Measurements from ENCODE around the gene TGIF2. TPM values are rescaled to one million over a fixed set of nuclear protein-coding genes. Genes with fewer than 3 reads are reported as not detected.

Gene TGIF2
- total and polyA plus RNA-seq, 2 donors (not counting 3 experiments of a cell fraction or from before 2014, with no cell fraction given) = 18.9 to 21.0 TPM

DNA sequence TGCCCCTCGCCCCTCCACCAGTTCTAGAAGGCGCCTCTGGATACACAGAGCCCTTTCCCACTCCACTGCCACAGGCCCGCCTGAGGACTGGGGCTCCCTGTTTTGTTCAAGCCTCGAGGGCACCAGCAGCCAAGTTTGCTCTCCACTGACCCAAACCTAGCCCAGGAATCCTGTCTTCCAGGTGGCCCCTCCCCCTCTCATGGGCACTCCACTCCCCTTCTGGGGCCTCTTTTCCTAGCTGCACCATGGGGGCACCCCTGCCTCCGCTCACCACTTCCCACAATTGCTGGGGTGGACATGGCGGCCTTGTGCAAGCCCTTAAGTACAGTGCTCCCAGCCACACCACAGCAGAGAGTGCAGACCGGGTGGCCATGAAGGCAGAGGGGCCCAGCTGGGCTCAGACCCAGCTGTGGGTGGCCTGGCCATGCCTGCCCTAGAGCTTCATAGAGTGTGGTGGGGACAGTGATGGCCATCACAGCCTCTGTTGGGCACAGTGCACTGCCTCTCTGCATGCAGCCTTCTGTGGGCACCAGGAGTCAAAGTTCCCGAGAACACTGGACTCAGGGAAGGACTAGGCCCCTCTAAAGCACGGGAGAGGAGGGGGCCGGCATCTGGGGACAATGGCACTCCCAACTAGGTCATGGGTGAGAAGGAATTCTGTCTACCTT is 30.7 kb upstream of the TGIF2 start:
- no peak overlapping the region for H3K9ac ChIP-seq (replicated peaks; ENCODE audit: extremely low read depth, insufficient read depth, low read length)
- no peak overlapping the region for H2AFZ ChIP-seq (ENCODE audit: low read depth, low read length)
- DNase-seq (ENCODE audit: low read depth, low spot score) (no peak), FAIRE-seq (no peak)
- intact Hi-C loops (cut with micrococcal nuclease) (loop anchor here (1.0 to 5.0 kb wide), 2 partner anchors 63 to 80 kb away; partner anchors contain the start of gene RAB5IF), dilution Hi-C loops (cut with MboI; ENCODE audit: extremely low pct_ligation_motif_present, low sequenced_read_pairs) (no loop called here)
- POLR2A ChIA-PET = interaction anchor here (0.9 kb wide), 1 partner anchor 11 kb away, joined by 3 read pairs; no protein-coding TSS in a partner anchor
- CTCF ChIA-PET = interaction anchor here (0.6 to 1.6 kb wide), 6 partner anchors 9 to 468 kb away, joined by 3 to 8 read pairs (median 4); partner anchors contain the start of gene RAB5IF
- H3K9me3 ChIP-seq (replicated peaks; ENCODE audit: control insufficient read depth, insufficient read depth, low read length) = no peaks in the 10 kb centered on the region
- no peak overlapping the region for H3K4me3 ChIP-seq (replicated peaks in 1 of 3; ENCODE audit: insufficient read depth in 1 of 3, low read depth in 1 of 3, low read length in 3 of 3)
- TF ChIP-seq JUN (IDR thresholded peaks at IDR 0.05; ENCODE audit: borderline replicate concordance, insufficient read depth, insufficient read length, low read depth) (no peak), MYC (IDR thresholded peaks at IDR 0.05; ENCODE audit: low read depth, low read length) (no peak), POLR2AphosphoS5 (IDR thresholded peaks at IDR 0.05; ENCODE audit: insufficient read depth, low read depth, low read length) (no peak), FOS (IDR thresholded peaks at IDR 0.05; ENCODE audit: borderline replicate concordance, insufficient read depth, low read length) (no peak), EZH2 (IDR thresholded peaks at IDR 0.05; ENCODE audit: borderline replicate concordance, low read depth, low read length, severe bottlenecking) (no peak), GATA2 (IDR thresholded peaks at IDR 0.05; ENCODE audit: insufficient read depth, insufficient read length, low read depth, low read length) (no peak), CTCF (IDR thresholded peaks at IDR 0.05; ENCODE audit: extremely low read depth in 1 of 2, insufficient read depth in 1 of 2, low read depth in 1 of 2, low read length in 2 of 2) (no peak), POLR2A (IDR thresholded peaks at IDR 0.05; ENCODE audit: low read depth, low read length) (no peak)
- TF ChIP-seq, protein P1, sequence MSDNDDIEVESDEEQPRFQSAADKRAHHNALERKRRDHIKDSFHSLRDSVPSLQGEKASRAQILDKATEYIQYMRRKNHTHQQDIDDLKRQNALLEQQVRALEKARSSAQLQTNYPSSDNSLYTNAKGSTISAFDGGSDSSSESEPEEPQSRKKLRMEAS (IDR thresholded peaks at IDR 0.05; ENCODE audit: insufficient read depth, insufficient read length) = no peak
- H3K9me1 ChIP-seq (replicated peaks; ENCODE audit: control insufficient read depth, extremely low read depth, insufficient read depth, low read length) = no peaks in the 10 kb centered on the region
- no peaks in the 10 kb centered on the region for H4K20me1 ChIP-seq (replicated peaks; ENCODE audit: control insufficient read depth, extremely low read depth, insufficient read depth, low read length)
- H3K27me3 ChIP-seq (ENCODE audit: control insufficient read depth in 2 of 2, insufficient read depth in 2 of 2, low read length in 2 of 2) = no peaks in the 10 kb centered on the region
- BruUV-seq (replicated peaks) = TSS peak; percentile 24
- no peak overlapping the region for H3K27ac ChIP-seq (ENCODE audit: insufficient read depth, low read depth, low read length)
- H3K4me1 ChIP-seq (ENCODE audit: control insufficient read depth, extremely low read depth, insufficient read depth, low read length) = peaks cover 11% of the 10 kb centered on the region
- H3K79me2 ChIP-seq (ENCODE audit: control insufficient read depth, insufficient read depth, low read length) = no peaks in the 10 kb centered on the region
- H3K4me2 ChIP-seq (ENCODE audit: insufficient read depth, low read length) = no peak overlapping the region
- H3K36me3 ChIP-seq (ENCODE audit: control insufficient read depth in 2 of 2, extremely low read depth in 1 of 2, insufficient read depth in 2 of 2, low read length in 2 of 2) = peaks cover 0 to 2% of the 10 kb centered on the region in 2 experiments
